ENCODE results near the gene SH3PXD2A.

SH3PXD2A gene

GRCh38 chr10:103584216-103585010 is 271.0 kb downstream of the SH3PXD2A start:
- no peak for DNase-seq (ENCODE audit: low spot score)

- no peak for DNase-seq (ENCODE audit: low spot score)
Observed at GRCh38 chr10:103583871-103584215, 271.5 kb downstream of the SH3PXD2A start.

DNA sequence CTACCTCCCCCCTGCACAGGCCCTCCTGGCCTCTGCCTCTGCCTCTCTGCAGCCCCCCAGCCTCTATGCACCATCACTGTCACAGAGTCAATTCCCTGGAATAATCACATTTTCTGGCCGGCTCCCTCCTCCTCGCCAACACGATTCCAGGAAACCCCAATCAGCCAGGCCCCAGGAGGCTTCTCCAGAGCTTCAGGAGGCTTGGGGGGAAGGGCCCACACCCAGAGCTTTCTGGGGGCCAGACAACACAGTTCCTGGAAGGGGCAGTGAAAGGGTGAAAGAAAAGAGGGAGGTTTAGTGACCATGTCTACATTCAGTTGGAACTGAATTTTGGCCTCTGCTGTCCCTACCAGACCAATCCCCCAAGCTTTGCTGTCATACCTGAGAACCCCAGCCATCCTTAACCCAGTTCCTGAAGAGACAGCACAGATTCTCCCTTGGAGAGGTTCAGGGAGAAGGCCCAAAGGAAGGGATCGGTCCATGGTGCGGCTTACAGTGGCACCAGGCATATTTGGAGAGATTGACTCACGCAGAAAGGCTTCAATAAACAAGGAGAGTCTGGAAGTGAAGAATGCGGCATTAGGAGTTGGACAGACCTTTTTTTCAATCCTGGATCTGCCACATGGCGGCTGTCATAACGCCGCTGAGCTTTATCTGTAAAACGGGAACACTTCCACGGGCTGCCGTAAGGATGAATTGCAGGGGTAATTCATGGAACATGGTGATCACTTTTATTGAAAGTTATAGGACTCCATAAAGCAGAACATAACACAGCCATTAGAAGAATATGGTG is 272.8 kb downstream of the SH3PXD2A start:
- DNase-seq (ENCODE audit: low spot score) = peak; percentile 29

GRCh38 chr10:103581499-103581898 is 273.9 kb downstream of the SH3PXD2A start:
- no peak for DNase-seq (ENCODE audit: low spot score)

DNA sequence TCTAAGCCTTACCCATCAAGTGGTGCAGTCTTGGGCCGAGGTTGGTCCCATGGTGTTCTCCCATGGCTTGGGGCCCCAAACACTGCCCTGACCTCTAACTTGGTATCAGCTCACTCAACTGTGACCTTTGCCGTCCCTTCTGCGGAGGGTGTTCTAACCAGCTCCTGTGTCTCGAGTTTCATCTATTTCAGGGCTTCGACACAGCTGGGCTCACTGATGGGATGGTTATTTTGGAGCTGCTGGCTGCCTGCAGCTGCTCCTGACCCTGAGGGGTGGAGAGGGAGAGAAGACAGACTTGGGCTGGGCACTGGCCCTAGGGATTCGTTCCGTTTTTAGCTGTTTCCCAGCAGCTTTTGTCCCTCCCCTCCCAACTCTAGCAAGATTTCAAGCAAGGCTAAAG is 274.9 kb downstream of the SH3PXD2A start:
- DNase-seq (ENCODE audit: low spot score) = no peak

DNA sequence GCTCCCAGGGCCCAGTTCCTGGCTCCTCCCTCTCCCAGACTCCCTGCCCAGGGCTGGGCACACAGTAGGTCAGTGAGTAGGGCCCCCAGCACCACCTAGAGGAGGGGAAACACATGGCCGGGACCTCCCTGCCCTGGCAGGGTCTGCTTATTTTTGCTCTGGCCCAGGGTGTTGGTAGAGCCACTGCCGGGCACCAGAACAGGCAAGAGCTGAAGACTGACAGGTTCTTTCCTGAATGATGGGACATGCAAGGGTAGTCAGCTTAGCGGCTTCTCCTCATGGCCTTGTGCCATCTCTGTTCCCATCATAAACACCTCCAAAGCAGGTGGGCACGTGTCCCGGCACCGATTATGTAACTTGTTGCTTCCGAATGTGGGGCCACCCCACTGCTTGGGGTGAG is 275.4 kb downstream of the SH3PXD2A start:
- no peak for DNase-seq (ENCODE audit: low spot score)

DNA sequence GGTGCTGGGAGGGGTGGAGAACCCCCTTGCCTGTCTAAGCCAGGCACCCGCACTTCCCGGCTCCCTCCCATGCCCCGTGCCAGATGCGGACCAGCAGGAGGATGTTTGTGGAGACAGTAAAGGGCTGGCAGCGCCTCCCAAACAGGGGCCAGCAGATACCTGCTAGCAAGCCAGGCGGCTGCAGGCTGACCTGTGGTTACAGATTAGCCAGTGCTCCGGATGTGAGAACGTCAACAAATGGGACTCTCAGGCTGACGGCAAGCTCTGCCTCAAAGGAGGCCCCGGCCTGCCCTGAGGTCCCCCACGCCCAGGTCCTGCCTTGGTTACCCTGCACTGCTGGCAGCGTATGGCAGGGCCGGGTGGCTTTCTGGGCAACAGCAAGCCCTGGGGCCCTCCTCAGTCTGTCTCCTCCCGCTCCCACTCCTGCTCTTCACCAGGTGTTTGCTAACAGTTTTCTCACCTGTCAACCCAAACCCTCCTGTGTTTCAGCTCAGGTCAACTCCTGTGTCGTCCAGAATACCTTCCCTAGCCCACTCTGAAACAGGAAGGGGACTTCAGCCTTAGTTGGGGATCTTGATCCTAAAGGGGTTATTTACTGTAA is 276.5 kb downstream of the SH3PXD2A start:
- DNase-seq (ENCODE audit: low spot score) = no peak

GRCh38 chr10:103576862-103577261 is 278.5 kb downstream of the SH3PXD2A start:
- no peak for DNase-seq (ENCODE audit: low spot score)

DNA sequence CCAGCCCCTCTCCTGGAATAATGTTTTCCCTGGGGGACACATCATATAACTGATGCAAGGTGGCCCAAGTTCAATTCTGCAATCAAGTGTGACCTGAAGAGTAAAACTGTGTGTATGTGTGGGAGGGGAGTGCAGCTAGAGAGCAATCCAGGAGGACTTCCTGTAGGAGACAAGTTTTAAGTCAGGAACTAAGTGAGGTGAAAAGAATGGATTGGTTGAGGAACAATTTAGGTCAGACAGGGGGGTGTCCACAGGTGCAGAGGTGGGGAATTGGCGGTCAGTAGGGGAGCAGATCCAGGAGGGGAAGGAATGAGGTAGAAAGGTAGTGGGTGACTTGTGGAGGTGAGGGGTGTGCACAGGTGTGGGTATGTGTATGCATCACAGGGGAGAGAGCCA is 279.3 kb downstream of the SH3PXD2A start:
- DNase-seq (ENCODE audit: low spot score) = no peak

- DNase-seq (ENCODE audit: low spot score) = no peak
Observed at GRCh38 chr10:103575416-103576075, 279.8 kb downstream of the SH3PXD2A start.

DNA sequence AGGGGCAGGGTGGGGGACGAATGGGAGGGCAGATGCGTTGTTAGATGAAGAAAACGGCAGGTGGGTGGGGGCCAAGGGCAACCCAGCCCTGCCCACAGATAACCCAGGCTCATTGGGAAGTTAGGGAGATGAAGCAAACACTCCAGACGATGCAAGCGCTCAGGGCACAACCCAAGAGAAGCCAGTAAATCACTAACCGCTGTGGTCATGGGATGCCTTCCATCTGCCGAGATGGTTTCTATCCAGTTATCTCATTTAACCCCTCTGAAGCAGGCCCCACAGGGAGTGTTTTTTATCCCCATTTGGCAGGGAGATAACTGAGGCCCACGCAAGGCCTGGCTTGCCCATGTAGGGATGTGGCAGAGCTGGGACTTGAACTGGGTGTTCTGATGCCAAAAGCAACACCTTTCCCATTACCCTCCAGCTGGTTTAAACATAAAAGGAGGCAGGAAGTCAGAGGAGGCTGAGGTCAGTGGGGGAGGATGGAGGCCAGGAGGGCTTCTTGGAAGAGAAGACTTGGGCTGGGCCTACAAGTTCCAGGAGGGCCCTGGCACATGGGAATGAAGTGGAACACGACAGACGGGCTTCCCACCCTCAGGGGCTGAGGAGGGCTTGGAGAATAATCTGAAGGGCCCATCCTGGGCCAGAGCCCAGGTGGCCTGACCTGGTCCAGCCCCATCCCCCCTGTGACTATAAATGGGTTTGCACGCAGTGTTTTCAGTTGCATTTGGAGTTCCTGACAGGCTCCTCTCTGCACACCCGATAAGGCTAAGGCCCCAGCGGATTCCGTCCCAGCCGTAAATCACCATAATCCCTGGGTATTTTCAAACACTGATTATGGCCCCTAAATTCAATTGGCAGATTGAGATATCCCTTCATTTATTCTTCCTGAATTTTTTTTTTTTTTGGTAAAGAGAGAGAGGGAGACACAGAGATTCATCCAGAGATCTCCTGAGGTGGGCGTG is 281.0 kb downstream of the SH3PXD2A start:
- DNase-seq (ENCODE audit: low spot score) = no peak

DNA sequence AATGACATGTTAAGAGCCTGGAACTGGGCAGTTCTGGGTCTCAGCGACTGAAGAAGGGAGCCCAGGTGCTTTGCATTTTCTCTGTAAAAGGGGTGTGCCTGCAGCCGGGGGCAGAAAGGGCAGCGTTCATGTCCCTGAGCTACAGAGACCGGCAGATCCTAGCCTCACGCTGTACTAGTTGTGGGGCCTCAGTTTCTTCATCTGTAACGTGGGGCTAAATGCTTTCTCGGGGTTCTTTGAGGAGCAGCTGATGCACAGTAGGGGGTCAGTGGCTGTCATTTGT is 282.2 kb downstream of the SH3PXD2A start:
- DNase-seq (ENCODE audit: low spot score) = no peak

GRCh38 chr10:103572347-103573204 is 282.8 kb downstream of the SH3PXD2A start:
- DNase-seq (ENCODE audit: low spot score) = no peak

DNA sequence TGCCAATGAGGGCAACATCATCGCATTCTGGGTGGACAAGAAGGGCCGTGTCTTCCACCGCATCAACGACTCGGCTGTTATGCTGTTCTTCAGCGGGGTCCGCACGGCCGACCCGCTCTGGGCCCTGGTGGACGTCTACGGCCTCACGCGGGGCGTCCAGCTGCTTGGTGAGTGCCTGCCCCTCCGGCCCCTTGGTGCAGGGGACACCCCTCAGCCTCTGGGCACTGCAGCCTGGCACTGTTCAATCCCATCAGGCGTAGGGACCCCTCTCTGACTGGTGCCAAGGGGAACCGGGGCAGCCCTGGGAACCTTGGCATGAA is 283.8 kb downstream of the SH3PXD2A start:
- DNase-seq (ENCODE audit: low spot score) = no peak

DNA sequence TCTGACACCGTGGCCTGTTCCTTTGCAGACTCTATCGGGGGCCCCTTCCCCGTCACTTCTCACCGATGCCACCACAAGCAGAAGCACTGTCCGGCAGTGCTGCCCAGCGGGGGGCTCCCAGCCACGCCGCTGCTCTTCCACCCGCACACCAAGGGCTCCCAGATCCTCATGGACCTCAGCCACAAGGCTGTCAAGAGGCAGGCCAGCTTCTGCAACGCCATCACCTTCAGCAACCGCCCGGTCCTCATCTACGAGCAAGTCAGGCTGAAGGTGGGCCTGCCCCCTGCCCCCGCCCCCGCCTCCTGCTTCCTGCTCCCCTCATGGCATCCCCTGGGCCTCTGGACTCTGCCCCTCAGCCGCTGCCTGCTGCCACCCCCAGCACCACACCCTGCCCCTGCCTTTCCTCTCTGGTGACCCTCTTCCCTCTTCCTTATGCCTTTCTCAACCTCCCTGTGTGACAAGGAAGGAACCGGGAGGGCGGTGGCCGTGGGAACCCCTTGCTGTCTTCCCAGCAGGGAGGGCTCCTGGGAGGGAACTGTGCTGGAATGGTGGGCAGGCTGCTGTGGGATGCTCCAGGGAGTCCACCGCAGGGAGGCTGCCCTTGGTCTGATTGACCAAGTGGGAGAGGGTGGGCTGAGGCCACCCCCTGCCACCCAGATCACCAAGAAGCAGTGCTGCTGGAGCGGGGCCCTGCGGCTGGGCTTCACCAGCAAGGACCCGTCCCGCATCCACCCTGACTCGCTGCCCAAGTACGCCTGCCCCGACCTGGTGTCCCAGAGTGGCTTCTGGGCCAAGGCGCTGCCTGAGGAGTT is 284.3 kb downstream of the SH3PXD2A start:
- DNase-seq (ENCODE audit: low spot score) = no peak

DNA sequence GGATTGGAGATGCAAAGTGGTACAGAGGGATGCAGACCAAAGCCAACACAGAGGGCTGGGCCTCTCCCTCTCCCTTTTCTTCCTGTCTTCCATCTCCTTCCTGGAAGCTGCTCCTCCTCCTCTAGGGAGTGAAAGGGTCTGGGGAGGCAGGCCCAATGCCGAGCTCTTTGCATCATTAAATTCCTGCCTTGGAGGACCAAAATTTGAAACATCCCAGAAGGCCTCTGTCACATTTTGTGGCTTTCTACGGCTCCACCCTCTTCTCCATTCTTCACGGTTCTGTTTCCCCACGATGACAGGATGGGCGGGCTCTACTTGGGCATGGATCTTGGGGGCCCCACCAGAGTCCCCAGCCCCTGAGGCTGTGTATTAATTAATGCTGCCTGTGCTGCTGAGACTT is 285.5 kb downstream of the SH3PXD2A start:
- DNase-seq (ENCODE audit: low spot score) = peak; percentile 33

- peak; percentile 63 for DNase-seq (ENCODE audit: low spot score)
Observed at GRCh38 chr10:103568505-103568904, 286.9 kb downstream of the SH3PXD2A start.

DNA sequence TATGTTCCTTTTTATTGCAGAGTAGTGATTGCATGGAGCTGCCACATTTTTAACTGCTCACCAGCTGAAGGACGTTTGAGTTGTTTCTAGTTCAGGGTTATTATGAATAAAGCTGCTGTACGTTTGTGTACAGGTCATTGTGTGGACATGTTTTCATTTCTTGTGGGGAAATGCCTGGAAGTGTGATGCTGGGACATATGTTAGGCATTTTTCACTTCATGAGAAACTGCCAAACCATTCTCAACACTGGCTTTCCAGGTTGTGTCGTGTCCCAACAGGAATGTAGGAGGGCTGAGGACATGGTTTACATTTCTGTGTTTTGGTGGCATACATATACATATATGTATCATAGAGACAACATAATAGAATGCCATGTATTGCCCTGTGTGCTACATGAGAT is 288.8 kb downstream of the SH3PXD2A start:
- no peak for DNase-seq (ENCODE audit: low spot score)

GRCh38 chr10:103564776-103565520 is 290.4 kb downstream of the SH3PXD2A start:
- DNase-seq (ENCODE audit: low spot score) = no peak
